ENCODE results near the gene MGME1.

Gene MGME1

DNA sequence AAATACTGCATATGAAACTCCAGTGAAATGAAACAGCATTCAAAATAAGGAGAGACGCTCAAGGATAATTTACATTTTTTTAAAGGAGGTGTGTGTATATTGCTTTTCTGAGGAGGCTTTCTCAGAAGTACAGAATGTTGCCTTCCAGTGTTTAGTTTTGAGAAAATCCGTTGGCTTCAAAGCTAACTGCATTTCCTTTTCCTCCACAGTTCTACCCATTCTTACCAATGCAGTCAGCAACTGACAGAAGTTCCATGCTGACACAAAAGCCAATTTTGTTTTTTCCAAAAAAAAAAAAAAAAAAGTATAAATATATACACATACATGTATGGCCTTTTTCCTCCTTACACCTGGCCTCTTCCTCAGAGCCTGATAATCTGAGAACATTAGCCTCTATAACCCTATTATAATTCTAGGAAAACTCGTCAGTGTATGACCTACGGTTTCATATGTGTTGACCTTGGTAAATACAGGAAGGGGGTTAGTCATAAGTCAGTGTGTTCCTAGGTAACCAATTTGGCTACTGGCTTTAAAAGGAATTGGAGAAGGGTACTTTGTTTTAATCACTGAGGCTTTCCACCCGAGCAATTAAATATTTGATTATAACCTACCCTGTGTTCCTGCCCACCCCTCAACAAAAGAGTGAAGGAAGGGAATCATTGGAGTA, 24.2 kb downstream of the MGME1 start:
- no peak for DNase-seq (ENCODE audit: low read depth in 2 of 2)

DNA sequence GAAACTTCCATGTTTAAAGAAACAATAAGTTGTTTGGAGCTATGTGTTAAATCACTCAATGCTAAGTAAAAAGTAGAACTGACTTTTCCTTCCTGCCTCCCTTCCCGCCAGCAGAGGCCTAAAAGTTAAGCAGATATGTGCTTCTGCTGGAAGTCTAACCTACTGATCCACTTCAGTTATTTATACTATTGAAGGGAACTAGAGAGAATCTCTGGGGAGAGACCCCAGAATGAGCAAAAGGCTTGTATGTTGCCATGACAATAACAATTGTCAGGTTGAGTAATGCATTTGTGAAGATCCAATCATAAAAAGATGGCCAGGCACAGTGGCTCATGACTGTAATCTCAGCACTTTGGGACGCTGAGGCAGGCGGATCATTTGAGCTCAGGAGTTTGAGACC, 24.7 kb downstream of the MGME1 start:
- DNase-seq (ENCODE audit: low read depth in 2 of 2) = no peak

DNA sequence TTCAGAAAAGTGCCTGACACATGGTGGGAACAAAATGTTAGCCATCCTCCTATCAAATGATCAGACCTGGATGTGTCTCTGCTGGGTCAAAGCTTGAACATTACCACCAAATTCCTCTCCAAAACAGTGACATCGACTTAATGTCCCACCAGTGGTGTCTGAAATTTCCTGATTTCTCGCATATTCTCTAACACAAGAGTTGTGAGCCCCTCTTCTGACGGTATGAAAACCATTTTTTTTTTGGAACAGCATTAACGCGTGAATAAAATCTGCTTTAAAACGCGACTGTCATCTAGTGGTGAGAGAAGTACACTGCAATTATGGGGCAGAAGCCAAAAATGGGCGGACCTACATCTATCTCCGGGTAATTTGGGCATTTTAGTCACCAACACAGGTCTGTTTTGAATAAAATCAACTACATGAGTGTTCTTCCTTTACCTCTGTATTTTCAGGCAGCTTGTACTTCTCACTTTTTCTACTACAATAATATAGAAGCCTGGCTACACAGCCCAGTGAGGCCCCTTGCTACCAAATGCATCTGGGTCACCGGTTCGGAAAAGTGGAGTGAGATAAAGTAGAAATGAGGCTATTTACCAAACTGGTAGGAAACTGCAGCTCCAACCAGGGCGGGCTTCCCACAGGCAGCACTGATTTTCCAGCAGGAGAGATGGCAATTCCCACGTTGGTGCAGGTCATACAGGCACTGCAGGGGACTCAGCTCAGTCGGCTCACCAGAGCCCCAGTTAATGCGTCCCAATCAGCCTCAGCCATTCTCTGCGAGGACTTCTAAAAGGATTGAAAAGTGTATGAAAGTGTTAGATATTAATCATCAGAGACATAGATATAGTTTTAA, 27.4 kb downstream of the MGME1 start:
- DNase-seq (ENCODE audit: low read depth in 2 of 2) = peak; percentile 2 to 19

DNA sequence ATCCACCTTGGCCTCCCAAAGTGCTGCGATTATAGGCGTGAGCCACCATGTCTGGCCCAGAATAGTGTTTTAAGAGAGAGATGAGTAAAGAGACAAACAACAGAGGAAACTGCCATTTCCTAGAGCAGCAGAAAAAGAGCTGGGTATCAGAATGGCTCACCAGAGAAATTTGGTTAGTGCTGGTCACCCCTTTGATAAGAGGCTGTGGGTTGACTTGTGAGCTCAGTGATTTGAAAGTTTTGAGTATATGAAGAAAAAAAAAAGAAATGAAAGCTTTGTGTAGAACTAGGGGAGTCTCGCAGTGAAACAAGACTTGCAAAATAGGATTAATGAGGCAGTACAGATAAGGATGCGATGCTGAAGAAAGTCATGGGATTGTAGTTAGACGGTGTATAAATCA, 29.6 kb downstream of the MGME1 start:
- no peak for DNase-seq (ENCODE audit: low read depth in 2 of 2)

DNA sequence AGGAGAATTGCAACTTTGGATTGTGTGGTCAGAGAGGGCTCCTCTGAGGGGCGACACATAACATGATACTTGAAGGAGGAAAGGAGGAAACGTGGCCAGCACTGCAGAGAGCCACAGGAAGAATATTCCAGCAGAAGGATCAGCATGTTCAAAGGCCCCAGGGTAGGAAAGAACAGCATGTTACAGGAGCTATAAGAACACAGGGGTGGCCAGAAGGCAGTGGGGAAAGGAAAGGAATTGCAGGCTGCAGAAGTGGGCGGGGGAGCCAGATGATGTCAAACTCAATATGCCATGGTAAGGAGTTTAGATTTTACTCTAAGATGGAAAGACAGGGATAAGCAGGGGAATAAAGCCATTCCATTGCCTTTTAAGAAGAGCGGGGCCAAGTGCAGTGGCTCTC, 30.7 kb downstream of the MGME1 start:
- no peak for DNase-seq (ENCODE audit: low read depth in 2 of 2)

DNA sequence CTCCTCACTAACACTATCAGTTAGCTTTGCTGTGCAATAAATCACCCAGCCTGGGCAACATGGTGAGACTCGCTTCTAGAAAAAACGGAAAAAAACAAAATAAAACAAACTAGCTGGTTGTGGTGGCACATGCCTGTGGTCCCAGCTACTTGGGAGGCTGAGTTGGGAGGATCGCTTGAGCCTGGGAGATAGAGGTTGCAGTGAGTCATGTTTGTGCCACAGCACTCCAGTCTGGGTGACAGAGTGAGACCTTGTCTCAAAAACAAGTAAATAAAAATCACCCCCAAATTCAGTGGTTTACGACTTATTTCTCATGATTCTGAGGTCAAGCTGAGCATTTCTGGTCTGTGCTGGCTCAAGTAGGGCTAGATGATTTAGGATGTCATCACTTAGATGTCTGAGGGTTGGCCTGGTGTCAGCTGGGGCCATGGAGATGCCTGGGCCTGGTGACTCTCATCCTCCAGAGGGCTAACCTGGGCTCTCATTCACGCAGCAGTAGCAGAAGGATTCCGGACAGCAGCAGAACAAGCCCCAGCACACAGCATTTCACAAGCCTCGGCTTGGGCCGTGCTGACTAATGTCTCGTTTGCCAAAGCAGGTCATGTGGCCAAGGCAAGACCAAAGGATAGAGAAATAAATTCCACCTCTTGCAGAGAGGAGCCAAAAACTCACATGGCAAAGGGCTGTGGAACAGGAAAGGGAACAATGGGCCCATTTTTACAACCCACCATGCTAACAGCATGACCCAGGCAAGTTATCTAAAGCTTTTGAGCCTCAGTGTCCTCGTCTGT, 32.5 kb downstream of the MGME1 start:
- no peak for DNase-seq (ENCODE audit: low read depth in 2 of 2)

DNA sequence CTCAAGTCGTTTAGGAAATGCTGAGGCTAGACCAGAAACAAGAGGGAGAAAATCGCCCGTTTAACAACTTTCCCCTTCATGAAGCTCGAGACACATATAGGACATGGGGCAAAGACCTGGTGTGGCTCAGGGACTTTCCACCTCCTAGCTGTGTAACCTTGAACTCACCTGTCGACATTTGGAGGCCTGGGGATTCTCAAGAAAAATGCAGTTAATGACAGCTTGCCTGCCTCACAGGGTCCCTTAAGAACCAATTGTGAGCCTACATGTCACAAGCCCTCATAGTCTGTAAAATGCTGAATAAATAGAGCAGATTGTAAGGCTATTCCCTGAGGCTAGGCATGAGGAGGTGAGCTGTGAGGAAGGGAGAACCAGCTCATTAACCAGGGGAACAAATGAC, 35.1 kb downstream of the MGME1 start:
- no peak for DNase-seq (ENCODE audit: low read depth in 2 of 2)

DNA sequence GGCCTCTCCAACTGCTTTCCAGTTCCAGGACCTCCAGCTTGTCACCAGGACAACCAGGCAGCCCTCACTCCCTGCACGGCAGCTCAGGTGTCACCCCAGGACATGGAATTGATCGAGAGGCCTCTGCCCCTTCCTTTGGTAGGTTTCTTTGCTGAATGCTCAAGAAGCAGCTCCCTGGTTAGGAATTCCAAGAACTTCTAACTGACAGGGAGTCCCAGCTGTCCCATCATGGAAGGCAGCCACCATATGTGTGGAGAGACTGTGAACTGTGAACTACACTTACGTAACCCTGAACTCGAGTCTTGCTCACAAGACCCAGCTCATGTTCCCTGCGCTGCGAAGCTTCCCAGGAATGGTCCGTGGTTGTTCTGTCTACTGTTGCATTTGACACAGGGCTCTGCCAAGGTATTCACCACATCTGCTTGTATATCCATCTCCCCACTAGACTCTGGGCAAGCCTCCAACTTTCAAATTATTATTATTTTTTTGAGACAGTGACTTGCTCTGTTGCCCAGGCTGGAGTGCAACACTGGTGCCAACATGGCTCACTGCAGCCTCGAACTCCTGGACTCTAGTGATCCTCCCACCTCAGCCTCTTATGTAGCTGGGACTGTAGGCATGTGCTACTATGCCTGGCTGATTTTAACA, 35.7 kb downstream of the MGME1 start:
- no peak for DNase-seq (ENCODE audit: low read depth in 2 of 2)

DNA sequence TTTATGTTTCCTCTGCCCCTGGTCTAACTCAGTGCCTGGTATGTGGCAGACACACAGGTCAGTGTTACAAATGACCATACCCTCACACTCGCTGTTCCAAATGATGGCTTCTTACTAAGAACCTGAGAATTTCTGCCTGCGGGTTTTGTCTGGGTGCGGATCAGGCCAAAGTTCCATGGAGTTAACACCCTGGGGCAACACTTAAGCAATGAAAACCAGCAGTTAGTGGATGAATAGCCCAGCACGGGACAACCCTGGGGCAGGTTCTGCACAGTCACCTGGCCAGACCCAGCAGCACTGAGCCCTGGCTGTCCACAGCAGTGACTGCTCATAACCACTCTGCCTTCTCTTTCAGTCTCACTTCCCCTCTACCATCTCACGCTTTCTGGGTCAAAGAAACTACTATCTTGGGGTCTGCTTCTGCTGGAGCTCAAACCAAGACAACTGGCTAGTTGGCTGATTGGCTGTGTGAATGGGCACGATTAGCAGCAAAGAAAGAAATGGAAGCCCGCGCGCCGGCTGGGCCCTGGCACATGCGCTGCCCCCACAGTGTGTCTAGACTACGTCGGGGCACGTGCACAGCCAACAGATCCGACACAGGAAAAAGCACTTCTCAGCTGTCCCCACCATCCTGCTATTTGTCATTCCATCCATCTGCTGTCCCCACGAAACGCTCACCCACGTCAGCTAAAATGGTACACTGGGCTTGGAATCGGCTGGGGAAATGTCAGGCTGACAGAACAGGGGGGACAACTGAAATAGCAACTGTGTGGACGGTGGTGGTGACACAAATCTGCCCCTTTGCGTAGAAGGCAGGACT, 36.6 kb downstream of the MGME1 start:
- no peak for DNase-seq (ENCODE audit: low read depth in 2 of 2)

DNA sequence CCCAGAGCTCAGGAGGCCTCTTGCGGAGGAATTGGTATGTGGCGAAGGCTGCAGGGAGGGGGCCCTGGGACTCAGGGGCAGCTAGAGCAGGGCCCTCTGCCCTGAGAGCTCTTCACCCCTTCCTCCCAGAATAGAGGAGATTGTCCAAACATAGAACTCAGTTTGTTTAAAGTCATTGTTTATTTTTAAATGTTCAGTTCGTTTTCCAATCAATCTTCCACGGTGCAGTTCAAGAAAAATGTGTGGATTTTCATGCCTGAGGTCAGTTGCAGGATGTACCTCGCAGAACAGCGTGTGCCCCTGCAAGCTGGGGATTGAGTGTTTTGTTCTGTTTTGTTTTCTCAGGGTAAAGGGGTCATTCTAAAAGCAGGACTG, 37.2 kb downstream of the MGME1 start:
- DNase-seq (ENCODE audit: low read depth in 2 of 2) = no peak

DNA sequence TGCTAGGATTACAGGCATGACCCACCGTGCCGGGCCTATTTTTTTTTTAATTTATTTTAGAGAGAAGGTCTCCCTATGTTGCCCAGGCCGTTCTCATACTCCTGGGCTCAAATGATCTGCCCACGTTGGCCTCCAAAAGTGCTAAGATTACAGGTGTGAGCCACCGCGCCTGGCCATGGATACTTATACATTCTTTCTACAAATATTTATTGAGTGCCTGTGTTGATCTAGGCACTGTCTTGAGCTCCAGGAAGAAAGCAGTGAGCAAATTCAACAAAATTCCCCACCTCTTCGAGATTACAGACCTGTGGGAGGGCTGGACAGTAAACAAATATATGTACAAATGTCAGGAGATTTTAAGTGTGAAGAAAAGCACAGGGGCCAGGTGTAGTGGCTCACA, 37.9 kb downstream of the MGME1 start:
- DNase-seq (ENCODE audit: low read depth in 2 of 2) = no peak

DNA sequence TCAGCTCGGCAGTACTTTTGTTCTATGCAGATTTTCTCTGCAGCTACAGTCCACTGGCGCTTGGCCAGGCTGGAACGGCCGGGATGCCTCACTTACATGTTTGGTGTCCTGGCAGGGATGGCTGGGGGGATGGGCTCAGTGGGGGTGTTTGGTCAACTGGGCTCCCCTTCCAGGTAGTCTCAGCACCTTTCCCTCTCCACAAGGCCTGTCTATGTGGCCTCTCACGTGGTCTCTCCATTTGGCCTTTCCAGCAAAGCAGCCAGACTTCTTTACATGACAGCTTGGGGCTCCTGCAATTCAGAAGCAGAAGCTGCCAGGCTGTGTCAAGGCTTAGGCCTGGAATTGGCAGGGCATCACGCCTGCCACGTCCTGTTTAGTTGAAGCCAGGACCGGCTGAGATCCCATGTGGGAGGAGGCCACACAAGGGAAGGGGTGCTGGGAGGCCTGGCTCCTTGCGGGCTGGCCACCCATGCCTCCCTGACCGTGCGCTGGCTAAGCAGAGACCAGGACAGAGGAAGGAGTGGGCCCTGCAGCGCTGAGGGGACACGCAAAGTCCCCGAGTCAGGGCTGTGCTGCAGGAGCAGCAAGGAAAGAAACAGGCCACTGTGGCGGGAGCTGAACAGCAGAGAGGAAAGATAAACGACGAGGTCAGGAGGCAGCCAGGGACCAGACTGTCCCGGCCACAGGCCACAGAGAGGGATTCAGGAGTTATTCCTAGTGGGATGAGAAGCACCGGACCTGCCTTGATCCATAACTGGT, 38.9 kb downstream of the MGME1 start:
- no peak for DNase-seq (ENCODE audit: low read depth in 2 of 2)

DNA sequence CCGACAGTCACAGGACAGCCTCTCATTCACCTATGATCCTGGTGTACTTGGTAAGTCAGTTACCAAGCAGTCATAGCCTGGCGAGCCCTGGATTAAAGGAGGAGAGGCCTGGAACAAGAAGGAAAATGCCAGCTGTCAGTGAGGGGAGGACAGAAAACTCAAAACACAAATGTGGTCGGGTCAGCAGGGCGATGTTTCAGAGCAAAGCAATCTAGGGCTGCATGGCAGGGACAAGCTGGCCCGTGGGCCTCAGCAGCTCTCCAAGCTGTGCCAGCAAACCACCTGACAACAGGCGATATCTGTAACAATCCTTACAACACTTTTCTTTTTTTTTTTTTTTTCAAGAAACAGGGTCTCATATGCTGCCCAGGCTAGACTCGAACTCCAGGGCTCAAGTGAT, 40.3 kb downstream of the MGME1 start:
- no peak for DNase-seq (ENCODE audit: low read depth in 2 of 2)

DNA sequence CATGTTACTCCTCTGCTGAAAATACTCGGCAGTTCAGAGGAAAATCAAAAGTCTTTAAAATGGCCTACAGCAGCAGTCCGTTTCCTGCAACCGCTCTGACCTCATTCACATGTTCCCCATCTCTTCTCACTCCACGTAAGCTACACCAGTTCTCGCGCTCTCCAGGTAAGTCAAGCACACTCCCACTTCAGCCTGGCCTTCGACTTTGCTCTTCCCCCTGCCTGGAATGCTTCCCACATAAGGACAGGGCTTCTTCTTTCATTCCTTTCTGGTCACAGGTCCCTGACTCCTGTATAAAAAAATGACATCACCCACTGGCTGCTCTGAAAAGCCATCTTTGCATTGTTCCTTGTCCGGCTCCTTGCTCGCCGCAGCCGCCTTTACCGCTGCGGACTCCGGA, 42.7 kb downstream of the MGME1 start:
- DNase-seq (ENCODE audit: low read depth in 2 of 2) = no peak

DNA sequence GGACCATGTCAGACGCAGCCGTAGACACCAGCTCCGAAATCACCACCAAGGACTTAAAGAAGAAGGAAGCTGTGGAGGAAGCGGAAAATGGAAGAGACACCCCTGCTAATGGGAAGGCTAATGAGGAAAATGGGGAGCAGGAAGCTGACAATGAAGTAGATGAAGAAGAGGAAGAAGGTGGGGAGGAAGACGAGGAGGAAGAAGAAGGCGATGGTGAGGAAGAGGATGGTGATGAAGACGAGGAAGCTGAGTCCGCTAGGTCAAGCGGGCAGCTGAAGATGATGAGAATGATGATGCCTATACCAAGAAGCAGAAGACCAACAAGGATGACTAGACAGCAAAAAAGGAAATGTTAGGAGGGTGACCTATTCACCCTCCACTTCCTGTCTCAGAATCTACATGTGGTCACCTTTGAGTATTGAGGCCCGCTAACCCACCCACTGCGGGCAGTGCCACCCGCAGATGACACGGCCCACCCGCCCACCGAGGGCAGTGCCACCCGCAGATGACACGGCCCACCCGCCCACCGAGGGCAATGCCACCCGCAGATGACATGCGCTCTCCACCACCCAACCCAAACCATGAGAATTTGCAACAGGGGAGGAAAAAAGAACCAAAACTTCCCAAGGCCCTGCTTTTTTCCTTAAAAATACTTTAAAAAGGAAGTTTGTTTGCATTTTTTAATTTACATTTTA, 43.3 kb downstream of the MGME1 start:
- DNase-seq (ENCODE audit: low read depth in 2 of 2) = no peak

DNA sequence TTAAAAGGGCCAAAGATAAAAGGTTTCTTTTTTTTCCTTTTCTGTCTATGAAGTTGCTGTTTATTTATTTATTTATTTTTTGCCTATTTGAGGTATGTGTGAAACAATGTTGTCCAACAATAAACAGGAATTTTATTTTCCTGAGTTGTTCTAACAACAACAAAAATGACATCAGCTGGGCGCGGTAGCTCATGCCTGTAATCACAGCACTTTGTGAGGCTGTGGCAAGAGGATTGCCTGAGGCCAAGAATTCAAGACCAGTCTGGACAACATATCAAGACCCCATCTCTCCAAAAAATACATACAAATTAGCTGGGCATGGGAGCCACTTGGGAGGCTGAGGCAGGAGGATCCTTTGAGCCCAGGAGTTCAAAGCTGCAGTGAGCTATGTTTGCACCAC, 44.1 kb downstream of the MGME1 start:
- DNase-seq (ENCODE audit: low read depth in 2 of 2) = no peak

DNA sequence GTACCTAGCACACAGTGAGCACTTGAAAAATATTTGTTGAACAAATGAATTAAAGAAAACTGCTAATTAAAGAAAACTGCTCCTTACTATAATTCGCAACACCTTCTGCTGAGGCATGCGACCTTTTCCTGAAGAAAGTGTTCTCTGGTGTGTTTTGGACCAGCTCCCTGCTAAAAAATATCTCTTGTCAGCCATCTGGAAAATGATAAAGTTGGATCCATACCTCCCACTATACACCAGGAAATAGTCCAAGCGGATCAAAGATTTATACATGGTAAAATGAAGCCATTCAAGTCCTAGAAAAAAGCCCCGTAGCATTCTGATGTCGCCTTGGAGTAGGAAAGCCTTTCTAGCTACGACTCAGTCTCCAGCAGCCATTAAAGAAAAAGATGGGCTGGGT, 45.6 kb downstream of the MGME1 start:
- DNase-seq (ENCODE audit: low read depth in 2 of 2) = no peak

DNA sequence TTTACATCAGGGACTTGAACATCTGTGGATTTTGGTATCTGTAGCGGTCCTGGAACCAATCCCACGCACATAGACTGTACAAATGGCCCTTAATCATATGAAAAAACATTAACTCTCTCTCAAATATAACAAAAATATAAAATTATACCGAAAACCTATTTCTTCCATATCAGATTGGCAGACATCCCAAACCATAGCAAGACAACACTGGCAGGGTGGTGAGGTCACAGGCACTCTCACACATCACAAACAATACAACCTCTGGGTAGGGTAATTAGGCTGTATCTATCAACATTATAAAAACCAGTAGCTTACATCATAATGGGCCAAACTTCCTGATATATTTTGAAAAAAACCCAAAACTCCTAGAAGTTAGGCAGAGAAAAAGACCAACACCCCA, 48.0 kb downstream of the MGME1 start:
- DNase-seq (ENCODE audit: low read depth in 2 of 2) = no peak

DNA sequence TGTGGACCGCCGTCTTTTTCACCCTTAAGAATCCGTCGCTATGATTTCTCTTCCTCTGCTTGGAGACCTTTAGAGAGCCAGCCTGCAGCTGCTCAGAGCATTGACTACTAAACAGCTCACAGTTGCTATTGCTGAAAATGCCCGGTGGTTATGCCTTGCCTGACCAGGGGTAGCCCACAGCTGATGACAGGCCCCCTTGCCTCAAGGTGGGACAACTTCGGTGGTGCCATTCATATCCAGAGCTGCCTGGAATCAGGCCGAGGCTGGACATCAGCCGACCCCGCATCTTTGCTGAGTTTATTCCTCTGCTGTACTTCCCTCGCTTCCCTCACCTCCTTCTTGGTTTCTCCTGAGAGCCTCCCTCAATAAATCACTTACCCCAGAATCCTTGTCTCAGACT, 49.3 kb downstream of the MGME1 start:
- no peak for DNase-seq (ENCODE audit: low read depth in 2 of 2)

DNA sequence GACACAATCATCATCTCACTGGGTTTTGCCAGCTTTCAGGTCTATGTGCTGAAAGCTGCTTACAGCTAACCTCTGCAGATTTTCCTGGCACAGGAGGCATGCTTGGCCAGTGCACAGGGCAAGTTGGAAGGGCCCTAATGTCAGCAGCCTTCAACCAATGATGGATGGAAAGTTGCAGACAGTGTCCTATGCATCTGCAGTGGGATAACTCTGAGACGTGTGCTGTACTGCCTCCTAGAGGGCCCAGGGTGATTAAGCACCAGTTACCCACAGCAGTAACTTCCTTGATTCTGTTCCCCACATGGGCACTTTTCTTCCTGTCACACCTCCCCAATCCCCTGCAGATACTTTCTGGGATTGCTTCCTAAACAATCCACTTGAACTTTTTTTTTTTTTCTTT, 50.2 kb downstream of the MGME1 start:
- DNase-seq (ENCODE audit: low read depth in 2 of 2) = no peak
